ENCODE measurements around the gene BLID. TPM values are rescaled to one million over a fixed set of nuclear protein-coding genes. Genes with fewer than 3 reads are reported as not detected.

Gene BLID
- total RNA-seq, 4 donors from 2014 or later, result 1.7 to 6.5 (median 5.8) TPM

DNA sequence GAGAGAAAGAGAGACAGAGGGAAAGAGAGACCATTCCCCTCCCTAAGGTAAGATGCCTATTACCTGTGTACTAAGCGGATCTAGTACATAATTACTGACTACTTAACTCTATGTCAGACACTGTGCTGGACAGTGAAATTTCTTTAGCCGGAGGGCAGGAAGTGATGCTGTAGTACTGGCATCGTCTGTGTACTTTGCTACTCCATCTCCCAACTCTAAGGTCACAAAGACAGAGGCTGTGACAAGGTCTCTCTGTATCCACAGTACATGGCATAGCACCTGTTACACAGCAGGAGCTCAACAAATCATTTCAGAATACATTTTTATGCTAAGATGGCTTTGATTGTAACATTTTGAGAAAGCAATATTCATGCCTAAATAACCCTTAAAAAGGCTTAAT is 9.0 kb downstream of the BLID start:
- TF ChIP-seq, protein P1, sequence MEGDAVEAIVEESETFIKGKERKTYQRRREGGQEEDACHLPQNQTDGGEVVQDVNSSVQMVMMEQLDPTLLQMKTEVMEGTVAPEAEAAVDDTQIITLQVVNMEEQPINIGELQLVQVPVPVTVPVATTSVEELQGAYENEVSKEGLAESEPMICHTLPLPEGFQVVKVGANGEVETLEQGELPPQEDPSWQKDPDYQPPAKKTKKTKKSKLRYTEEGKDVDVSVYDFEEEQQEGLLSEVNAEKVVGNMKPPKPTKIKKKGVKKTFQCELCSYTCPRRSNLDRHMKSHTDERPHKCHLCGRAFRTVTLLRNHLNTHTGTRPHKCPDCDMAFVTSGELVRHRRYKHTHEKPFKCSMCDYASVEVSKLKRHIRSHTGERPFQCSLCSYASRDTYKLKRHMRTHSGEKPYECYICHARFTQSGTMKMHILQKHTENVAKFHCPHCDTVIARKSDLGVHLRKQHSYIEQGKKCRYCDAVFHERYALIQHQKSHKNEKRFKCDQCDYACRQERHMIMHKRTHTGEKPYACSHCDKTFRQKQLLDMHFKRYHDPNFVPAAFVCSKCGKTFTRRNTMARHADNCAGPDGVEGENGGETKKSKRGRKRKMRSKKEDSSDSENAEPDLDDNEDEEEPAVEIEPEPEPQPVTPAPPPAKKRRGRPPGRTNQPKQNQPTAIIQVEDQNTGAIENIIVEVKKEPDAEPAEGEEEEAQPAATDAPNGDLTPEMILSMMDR (IDR thresholded peaks at IDR 0.05), result no peak
- DNase-seq (ENCODE audit: low spot score), result no peak
- ATAC-seq (ENCODE audit: low FRiP score), result no peak

DNA sequence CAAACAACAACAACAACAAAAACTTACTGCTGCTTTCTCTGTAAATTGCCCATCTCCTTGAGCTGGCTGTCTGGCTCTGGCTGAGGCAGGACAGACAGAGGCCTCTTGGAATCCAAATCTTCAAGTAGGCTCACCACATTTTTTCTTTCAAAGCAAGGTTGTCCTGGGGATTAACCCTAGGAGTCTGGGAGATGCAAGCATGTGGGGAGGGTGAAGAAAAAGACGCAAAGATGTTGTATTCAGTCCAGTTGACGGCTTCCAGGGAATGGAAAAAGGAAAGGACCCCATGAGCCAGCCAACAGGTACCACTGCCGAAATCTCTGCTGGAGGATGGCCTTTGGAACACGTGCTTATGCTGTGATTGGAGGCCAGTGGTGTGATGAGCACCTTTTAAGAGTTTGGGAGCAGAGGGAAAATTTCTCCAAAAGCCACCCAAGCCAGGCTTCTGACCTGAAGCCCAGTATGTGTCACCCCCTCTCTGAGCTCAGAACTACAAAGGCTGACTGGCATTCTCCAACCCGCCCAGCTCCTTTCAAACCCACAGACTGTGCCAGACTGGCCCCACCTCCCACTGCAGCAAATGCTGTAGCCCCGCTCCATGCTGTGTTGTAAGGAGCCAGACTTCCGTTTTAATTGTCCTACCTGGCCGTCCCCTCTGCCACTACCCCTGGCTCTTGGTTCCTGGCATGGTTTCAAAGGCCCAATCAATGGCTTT is 10.8 kb downstream of the BLID start:
- TF ChIP-seq, protein P1 (IDR thresholded peaks at IDR 0.05), result no peak
- no peak for ATAC-seq (ENCODE audit: low FRiP score)
- no peak for DNase-seq (ENCODE audit: low spot score)

DNA sequence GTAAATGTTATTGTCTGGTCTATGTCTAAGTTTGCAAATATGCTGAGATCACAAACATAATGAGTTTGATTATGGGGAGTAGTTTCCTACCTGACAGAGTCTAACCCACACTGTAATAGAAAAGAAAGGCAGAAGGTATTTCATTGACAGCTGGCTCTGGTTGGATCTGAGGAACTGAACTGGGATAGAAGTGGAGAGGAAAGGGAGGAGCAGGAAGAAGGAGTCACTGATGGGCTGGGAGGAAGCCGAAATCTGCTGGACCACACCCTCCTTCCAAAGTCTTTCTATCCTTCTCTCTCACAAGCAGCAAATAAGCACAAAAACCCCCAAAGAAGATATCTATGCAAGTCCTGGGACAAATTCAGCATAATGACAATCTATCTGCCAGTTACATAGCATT is 11.7 kb downstream of the BLID start:
- ATAC-seq (ENCODE audit: low FRiP score) (no peak), DNase-seq (ENCODE audit: low spot score) (no peak)
- TF ChIP-seq, protein P1 (IDR thresholded peaks at IDR 0.05), result no peak

DNA sequence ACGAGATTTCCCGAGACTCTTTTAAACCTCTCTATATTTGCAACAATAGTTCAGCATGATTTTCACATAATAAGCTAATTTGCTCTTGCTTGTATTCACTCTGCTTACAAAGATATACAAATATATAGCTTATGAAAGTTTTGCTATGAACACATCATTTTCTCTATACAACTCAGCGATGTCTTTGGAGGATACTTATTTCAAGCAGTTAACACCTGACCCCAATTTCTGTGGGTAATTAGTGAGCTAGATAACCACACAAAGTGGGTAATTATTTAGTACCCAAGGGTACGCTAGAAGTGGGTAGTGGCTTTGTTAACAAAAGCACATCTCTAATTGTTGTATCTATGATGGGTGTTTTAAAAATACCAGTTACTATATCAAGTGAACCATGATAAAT is 12.3 kb downstream of the BLID start:
- TF ChIP-seq, protein P1 (IDR thresholded peaks at IDR 0.05), result no peak
- ATAC-seq (ENCODE audit: low FRiP score), result no peak

DNA sequence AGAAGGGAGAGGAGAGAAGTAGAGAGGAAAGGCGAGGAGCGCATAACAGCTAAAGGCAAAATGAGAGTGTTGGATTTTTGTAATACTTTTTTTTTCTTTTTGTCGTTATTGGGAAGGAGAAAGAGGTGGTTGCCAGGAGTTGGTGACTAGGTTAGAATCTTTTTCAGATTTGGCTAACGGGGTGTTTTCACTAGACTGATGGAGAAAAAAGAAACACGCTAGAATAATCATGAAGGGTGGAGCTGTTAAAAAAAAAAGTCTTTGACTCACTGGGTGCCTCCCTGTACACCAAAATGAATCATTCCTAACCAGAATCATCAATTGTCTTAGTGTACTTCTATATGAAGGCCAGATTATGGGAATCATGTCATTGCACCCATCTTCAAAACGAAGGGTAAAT is 12.7 kb downstream of the BLID start:
- TF ChIP-seq, protein P1 (IDR thresholded peaks at IDR 0.05), result no peak
- peak; percentile 28 for ATAC-seq (ENCODE audit: low FRiP score)

More for the DNA sequence above, 12.3 kb downstream of the BLID start:
- DNase-seq (ENCODE audit: low spot score), result no peak

DNA sequence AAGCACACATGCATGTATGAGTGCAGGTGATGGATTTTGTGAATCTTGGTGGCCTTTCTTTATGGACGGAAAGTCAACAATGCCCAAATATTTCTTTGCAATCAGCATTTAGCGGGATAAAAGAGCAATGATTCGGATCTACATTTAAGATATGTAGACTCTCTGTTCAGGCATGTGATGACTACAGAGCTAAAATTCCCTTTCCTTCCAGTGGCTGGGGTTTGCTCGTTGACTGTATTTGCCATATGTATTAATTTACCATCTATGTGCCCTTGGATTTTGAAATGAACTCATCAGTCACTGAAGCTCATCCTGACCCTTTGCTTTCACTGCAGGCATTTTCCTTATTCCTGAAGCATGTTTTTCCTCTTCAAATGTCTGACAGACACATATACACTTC is 13.6 kb downstream of the BLID start:
- TF ChIP-seq, protein P1 (IDR thresholded peaks at IDR 0.05), result no peak
- no peak for ATAC-seq (ENCODE audit: low FRiP score)
- DNase-seq (ENCODE audit: low spot score), result no peak

More for the DNA sequence above, 12.7 kb downstream of the BLID start:
- no peak for DNase-seq (ENCODE audit: low spot score)

DNA sequence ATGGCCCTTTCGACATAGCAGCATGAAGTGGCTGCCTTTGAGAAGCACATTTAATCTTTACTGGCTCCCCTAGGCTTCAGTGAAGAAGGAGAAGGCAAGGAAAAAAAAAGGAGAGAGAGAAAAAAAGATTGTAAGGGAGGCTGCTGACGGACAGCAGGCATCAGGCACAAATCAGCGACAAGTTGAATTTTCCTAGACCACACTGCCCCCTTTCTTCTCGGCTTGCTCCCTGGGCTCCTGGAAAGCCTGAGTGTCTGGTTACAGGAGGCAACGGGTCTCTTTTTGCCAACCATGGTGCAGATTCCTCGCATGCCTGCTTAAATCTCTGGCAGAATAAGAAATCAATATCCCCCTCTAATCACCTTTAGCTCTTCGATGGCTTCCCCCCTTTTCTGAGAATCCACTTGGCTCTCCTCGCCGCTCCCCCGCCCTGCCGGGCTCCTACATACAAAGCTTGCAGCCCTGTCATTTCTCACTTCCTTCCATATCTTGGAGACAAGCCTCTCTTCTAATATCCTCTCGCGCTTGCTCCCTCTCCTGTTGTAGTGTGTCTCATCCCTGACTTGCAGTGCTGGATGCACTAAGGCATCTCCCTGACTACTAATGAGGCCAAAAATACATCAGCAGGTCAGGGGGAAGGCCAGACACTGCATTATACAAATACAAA is 14.3 kb downstream of the BLID start:
- peak; percentile 25 for DNase-seq (ENCODE audit: low spot score)
- ATAC-seq (ENCODE audit: low FRiP score), result peak; percentile 64
- TF ChIP-seq, protein P1 (IDR thresholded peaks at IDR 0.05), result no peak

Data from omental fat pad (tissue), 4 donors.